Measurements from ENCODE around the gene SETD1A.

GRCh38 chr16:30986129-30986991 lies 28.8 kb downstream of the SETD1A start:
- TF ChIP-seq, protein P1, sequence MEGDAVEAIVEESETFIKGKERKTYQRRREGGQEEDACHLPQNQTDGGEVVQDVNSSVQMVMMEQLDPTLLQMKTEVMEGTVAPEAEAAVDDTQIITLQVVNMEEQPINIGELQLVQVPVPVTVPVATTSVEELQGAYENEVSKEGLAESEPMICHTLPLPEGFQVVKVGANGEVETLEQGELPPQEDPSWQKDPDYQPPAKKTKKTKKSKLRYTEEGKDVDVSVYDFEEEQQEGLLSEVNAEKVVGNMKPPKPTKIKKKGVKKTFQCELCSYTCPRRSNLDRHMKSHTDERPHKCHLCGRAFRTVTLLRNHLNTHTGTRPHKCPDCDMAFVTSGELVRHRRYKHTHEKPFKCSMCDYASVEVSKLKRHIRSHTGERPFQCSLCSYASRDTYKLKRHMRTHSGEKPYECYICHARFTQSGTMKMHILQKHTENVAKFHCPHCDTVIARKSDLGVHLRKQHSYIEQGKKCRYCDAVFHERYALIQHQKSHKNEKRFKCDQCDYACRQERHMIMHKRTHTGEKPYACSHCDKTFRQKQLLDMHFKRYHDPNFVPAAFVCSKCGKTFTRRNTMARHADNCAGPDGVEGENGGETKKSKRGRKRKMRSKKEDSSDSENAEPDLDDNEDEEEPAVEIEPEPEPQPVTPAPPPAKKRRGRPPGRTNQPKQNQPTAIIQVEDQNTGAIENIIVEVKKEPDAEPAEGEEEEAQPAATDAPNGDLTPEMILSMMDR (conservative IDR thresholded peaks at IDR 0.05 in 1 of 2, IDR thresholded peaks at IDR 0.05 in 1 of 2; ENCODE audit: extremely low read depth in 1 of 2, insufficient read depth in 1 of 2, low read depth in 1 of 2, low read length in 2 of 2), result no peak
- TF ChIP-seq EZH2 (IDR thresholded peaks at IDR 0.05; ENCODE audit: borderline replicate concordance, low read length), result no peak

Measured in mammary epithelial cell (primary cell).